Skeletal muscle cell (primary cell): ENCODE data around the gene CADM4.
"Not testable (repeated sequence)": the region's sequence is repeated elsewhere in the genome, so short reads cannot be mapped to it uniquely, and the experiment has no call there.

Experiments
- DNase-seq: peaks from one replicate; pipeline ENCODE4 v3.0.0-alpha.2; 2010; ENCODE audit warnings: low read depth
- H3K4me3 ChIP-seq: 2 replicates; pipeline ENCODE4 v1.5.1; 2011; ENCODE audit warnings: low read depth, mild to moderate bottlenecking, control low read depth, low read length, moderate library complexity

Gene CADM4

DNA sequence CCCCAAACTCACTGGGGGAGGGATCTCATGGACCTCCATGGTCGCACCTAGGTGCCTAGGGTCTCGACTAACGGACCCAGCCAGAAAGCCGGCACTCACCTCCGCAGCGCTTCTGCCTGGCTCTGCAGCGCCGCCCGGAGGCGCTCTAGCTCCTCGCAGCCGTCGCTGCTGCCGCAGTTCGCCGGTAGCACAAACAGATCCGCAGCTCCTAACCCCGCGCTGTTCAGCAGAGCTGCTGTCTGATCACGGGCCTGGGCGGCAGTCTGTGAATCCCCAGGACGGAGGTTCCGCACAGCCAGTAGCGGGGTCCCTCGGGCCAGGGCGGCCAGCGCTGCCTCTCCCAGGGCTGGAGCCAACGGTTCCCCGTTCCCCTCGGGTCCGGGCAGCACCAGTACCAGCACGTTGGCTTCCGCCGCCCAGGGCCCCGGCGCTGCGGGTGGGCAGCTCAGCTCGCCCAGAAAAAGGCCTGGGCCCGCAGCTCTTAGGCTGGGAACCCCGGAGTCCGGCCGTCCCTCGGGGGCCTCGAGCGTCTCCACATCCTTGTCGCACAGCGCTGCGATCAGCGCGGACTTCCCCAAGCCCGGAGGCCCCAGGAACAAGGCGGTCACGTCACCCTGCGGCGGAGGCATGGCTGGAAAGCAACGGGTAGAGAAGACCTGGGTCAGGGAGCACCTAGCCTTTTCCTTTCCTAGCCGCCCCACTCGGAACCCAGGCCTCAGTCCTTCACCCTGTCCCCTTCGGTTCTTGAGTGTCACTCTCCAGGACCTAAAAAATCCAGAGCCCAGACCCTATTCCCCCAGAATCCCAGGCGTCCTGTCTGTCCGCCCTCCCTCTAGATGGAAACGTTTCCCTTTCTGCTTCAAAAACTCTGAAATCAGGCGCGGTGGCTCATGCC lies 44.7 kb downstream of the CADM4 start:
- H3K4me3 ChIP-seq, result peak overlapping the region; percentile 77
- DNase-seq, result no peak

DNA sequence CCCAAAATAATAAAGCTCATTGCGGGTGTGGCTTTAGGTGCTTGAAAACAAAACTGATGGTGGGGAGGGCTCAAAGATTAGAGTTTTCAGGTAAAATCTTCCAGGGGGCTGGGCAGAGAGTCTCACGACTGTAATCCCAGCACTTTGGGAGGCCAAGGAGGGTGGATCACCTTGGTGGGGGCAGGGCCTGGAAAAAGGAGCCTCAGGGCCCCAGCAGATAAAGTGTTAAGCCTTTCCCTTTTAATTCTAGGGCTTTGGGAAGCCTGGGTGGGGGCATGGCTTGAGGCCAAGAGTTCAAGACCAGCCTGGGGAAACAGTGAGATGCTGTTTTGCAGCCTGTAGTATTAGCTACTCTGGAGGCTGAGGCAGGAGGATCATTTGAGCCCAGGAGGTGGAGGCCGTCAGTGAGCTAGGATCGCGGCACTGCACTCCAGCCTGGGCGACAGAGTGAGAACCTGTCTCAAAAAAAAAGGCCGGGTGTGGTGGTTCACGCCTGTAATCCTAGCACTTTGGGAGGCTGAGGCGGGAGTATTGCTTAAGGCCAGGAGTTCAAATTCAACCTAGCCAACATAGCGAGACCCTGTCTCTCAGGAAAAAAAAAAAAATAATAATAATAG lies 45.5 kb downstream of the CADM4 start:
- no peak for DNase-seq
- H3K4me3 ChIP-seq, result peak overlapping the region; percentile 77

DNA sequence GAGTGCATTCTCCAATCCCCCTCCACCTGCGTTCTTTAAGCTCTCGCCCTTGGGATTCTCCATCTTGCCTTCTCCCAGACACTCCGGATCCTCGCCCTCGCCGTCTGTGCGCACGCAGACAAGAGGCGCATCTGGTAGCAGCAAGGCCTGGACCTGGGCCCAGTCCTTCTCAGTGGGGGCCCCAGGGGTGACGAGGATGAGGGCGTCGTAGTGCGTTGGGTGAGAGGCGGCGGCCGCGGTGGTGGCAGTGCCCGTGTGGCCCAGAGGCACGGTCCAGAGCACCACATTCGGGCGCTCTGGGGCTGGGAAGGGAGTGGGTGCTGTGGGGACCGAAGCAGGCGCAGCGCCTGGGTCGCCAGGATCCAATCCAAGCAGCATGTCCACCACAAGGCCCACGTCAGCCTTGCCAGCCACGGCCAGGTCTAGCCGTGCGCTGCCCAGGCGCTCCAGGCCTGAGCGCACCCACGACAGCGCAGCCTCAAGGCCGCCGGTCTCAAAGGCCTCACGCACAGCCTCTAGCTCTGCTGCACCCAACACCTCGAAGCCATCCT lies 46.8 kb downstream of the CADM4 start:
- no peak overlapping the region for H3K4me3 ChIP-seq
- DNase-seq, result no peak

DNA sequence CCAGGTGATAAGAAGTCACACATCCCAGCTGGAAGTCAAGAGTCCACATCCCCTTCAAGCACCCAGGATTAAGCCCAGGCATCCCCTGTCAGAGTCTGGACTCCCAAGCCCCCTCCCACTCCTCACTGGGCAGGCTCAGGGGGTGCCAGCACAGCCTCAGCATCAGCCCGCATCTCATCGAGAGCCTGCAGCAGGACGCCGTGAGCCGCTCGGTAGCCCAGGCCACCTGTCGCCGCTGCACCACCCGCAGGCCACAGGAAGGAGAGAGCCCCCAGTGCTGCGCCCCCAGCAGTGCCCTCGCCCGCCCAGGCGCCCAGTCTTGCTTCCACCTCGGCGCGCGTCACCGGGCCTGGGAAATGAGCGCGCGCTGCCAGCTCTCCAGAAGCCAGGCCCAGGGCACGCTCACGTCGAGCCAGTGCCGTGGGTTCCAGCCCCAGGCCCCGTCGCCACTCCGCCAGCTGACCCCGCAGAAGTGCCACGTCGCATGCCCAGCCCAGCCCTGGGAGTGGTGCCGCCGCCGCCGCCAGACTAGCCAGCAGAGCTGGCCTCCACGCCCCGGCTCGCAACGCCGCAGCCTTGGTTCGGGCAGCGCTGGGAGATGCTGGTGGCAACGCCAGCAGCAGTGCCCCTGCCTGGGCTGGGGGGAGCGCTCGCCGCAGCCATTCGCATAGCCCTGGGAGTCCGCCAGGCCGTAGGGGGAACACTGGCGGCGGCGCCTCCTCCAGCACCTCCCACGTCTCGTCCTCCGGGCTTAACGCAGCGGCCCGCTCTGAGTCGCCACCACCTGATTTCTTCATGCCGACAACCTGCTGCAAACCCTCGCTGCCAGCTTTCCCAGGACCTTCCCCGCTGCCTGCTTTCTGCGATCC lies 47.5 kb downstream of the CADM4 start:
- no peak for DNase-seq
- no peak overlapping the region for H3K4me3 ChIP-seq

DNA sequence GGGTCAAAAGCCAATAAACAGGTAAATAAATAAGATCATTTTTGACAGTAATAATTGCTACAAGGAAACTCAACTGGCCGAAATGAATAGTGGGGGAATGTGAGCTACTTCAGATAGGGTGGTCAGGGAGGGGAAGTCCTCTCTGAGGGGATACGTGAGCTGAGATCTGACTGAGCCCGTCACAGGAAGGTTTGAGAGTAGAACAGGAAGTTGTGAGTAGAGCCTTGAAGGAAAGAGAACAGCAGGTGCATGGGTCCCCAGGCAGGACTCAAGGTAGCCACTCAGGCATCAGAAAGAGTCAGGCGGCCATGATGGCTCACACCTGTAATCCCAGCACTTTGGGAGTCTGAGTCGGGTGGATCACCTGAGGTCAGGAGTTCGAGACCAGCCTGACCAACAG lies 50.0 kb downstream of the CADM4 start:
- no peak for DNase-seq
- H3K4me3 ChIP-seq, result no peak overlapping the region

DNA sequence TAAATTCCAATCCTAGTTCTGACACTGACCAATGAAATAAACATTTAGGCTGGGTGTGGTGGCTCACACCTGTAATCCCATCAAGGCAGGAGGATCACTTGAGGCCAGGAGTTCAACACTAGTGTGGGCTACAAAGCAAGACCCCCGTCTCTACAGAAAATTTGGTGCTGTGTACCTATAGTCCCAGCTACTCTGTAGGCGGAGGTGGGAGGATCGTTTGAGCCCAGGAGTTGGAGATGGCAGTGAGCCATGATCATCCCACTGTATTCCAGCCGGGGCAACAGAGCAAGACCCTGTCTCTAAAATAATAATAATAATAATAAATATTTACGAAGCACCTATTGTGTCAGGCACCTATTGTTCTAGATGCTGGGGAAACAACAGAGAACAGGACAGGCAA lies 50.4 kb downstream of the CADM4 start:
- DNase-seq, result no peak
- no peak overlapping the region for H3K4me3 ChIP-seq

DNA sequence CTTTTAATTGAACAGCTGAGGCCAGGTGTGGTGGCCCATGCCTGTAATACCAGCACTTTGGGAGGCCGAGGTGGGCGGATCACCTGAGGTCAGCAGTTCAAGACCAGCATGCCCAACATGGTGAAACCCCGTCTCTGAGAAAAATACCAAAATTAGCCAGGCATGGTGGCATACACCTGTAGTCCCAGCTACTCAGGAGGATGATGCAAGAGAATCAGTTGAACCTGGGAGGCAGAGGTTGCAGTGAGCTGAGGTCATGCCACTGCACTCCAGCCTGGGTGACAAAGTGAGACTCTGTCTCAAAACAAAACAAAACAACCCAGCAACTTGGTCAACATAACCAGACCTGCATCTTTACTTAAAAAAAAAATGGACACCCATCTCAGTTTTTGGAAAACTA lies 52.6 kb downstream of the CADM4 start:
- DNase-seq, H3K4me3 ChIP-seq: not testable (repeated sequence)

DNA sequence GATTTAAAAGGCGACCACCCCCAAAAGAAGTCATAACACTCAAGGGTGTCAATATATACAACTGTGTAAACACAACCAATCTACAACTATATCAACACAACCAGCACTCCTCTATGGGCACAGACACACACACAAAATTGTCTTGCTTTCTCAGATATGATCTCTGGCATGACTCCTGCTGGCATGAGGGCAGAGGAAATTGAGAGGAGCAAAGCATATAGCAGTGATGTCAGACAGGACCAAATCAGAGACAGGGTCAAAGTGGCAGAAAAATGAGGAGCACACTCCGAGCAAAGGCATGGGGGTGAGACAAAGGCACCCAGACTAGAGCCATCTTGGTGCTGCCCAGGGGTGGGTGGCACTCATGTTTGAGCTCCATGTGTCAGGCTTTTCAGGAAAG lies 53.3 kb downstream of the CADM4 start:
- no peak for DNase-seq

DNA sequence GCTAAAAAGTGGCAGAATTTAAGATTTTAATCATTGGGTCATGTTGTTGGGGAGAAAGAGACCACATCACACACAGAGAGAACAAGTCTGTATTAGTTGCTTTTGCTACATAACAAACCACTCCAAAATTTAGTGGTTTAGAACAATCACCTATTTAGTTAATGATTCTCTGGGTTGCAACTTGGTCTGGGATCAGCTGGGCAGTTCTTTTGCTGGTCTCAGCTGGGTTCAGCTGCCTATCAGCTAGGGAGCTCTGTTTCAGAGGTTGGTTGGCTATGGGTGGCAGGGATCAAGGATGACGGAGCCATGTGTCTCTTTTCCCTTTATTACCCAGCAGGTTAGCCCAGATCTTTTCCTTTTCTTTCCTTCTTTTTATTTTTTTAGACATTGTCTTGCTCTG lies 55.2 kb downstream of the CADM4 start:
- H3K4me3 ChIP-seq, result no peak overlapping the region
- no peak for DNase-seq

More for the DNA sequence above, 53.3 kb downstream of the CADM4 start:
- no peak overlapping the region for H3K4me3 ChIP-seq

DNA sequence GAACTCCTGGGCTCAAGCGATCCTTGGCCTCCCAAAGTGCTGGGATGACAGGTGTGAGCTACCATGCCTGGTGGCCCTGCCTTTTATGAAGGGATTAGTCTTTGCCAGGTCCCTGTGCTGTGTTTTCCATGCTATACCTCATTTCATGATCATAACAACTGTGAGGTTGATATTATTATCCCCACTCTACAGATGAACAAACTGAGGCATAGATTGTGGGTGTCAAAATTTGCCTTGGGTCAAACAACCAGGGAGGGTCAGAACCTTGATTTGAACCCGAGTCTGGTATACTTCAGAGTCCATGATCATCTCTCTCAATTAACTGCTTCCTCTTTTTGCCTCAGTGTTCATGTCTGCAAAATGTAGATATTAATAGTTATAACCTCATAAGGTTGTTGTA lies 57.2 kb downstream of the CADM4 start:
- no peak for DNase-seq
- H3K4me3 ChIP-seq, result no peak overlapping the region

DNA sequence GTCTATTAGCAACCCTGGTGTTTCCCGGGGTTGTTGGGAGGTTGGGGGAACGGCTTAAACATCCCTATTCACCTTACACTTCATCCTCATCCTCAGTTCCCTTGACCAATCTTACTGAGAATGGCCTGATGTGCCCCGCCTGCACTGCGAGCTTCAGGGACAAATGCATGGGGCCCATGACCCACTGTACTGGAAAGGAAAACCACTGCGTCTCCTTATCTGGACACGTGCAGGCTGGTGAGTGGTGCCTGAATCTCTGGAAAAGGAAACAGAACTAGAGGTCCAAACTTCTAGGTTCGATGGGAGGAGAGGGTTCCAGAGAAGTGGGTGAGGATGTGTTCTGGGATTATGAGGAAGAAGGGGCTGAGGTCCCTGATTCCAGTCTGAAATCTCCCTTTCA lies 58.2 kb downstream of the CADM4 start:
- no peak overlapping the region for H3K4me3 ChIP-seq
- no peak for DNase-seq

DNA sequence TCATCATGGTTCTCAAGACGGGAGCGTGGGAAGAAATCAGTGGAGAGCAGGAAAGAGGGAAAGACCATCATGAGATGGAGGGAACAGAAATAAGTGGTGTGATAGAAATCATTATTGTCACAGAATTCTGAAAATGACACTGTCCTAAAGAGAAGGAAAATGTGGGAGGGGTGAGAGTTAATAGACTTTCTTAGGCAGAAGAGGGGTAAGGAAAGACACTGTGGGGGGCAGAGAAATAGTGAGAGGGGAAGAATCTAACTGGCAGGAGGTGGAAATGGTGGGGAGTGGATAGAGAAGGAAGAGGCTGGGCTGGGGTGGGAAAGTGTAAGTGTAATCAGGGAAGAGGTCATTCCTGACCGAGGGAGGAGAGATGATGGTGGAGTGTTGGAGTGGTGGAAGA lies 60.9 kb downstream of the CADM4 start:
- no peak for DNase-seq
- no peak overlapping the region for H3K4me3 ChIP-seq

DNA sequence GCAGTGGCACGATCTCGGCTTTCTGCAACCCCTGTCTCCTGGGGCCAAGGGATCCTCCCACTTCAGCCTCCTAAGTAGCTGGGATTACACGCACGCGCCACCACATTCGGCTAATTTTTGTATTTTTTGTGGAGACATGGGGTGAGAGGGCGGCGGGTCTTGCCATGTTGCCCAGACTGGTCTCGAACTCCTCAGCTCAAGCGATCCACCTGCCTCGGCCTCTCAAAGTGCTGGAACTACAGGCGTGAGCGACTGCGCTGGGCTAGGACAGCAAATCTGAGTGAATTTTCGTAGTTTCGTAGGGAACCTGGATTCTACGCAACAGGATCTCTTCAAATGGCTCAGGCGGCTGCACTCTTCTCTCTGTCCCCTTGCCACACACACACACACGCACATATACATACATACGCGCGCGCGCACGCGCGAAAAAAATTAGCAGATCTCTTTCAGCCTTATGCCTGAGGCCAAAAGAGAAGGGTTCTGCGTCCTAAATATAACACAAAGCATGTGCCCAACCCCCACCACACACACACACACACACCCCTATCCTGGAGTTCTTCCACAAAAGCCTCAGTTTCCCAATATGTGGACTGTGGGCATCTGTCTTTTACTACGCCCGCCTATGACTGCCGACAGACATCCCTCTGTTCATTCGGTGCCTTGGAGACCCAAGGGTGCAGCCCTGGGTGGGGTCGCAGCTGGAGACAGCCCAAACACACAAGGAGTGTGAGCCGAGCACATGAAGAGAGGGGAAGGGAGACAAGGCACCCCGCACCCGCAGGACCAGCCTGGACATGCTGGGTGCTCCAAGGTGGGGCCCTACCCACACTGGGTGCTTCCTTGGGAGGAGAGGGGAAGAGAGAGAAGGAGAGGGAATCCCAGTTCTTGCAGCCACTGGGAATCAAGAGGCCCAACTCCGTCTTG lies 63.4 kb downstream of the CADM4 start:
- no peak for DNase-seq

DNA sequence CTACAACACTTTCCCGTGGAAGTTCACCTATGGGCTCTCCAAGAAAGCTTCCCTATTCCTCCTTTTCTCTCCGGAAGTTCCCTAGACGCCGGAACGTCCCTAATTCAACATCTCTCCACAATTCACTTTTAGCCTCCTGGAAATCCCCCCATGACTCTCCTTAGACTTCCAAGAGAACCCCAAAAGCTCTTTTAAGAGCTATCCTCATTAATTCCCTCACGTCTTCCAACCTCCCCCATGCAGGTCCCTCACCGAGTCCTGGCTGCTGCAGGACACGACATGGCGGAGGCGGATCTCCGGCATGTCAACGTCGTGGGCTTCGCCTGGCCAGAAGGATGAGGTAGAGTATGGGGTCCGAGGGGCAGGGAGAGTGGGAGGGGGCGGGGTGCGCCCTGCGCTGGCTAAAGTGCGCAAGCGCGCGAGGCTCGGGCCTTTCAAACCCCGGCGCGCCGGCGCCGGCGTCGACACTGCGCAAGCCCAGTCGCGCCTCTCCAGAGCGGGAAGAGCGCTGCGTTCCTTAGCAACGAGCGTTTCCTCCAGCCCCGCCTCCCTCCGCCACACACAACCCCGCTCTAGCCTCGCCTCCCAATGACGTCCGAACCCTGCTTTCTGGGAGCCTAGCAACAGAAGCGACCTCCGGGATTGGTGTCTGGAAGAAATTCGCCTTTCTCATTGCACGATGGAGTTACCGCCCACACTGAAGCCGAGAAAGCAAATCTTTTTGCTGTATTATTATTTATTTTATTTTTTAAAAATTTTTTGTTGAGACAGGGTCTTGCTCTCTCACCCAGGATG lies 64.3 kb downstream of the CADM4 start, which contains the start of the genes PINLYP and XRCC1:
TSS of gene PINLYP (plus strand) at position 646 of the 795 bp plus-strand sequence. CDS start 1,391 bp downstream, outside the sequence.
TSS of gene XRCC1 (minus strand) at position 372 of the 795 bp plus-strand sequence. CDS start at position 303, 69 bp downstream.
- H3K4me3 ChIP-seq, result peak within 1 kb of the TSS; percentile 98
- DNase-seq, result peak; percentile 95

More for the DNA sequence above, 63.4 kb downstream of the CADM4 start:
- peak overlapping the region; percentile 98 for H3K4me3 ChIP-seq

DNA sequence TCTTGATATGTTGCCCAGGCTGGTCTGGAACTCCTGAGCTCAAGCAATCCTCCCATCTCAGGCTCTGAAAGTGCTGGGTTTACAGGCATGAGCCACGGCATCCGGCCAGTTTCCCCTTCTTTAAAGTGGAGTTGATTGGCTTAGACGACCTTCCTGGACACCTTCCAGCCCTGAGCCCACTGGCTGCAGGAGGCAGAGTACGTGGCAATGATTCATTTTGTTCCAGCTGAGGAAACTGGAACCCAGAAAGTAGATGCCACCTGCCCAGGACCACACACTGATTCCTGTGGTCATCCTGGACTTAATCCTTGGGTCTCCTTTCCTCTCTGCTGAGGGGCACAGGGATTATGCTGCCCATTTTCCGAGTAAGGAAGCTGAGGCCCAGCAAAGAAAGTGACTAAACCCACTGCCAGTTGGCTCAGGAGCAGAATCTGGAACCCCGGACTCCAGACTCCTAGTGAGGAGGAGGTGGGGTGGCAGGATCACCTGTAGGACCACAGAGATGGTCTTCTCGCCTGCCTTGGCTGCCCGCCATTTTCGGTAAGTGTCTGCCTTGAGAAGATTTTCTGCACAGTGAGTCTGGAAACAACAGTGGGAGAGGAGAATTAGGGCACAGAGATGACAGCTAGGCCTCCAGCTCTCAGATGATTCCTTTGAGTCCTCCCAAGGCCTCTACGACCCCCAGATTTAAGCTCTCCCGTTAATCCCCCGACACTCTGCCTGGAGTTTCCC lies 65.1 kb downstream of the CADM4 start:
- DNase-seq, result no peak
- H3K4me3 ChIP-seq, result peak overlapping the region; percentile 98
